IMR-90 (cell line): ENCODE measurements around the gene PTPRK. TPM values are rescaled to one million over a fixed set of nuclear protein-coding genes. Genes with fewer than 3 reads are reported as not detected.

Source experiments
- ATAC-seq: fragments of 200-7000 bp; cut with Tn5 transposase; 2 replicates; pipeline ENCODE4 v1.9.1; 2020; ENCODE audit warnings: low read depth, mild to moderate bottlenecking, moderate library complexity
- BruUV-seq: library from RNA; stranded (reverse); fragments of 400-500 nt; replicated peaks from 2 replicates; lab custom pipeline; 2021; lab: Mats Ljungman, UMichigan
- CTCF ChIA-PET: fragments of 300-600 bp; formaldehyde crosslinking; extraction: SDS; loops from one replicate; lab custom pipeline; 2021; ENCODE audit warnings: antibody characterized with exemption; lab: Yijun Ruan, JAX
- POLR2A ChIA-PET: fragments of 300-600 bp; sonication (Branson Sonifier 250); formaldehyde crosslinking; loops from one replicate; lab custom pipeline; 2022; ENCODE audit warnings: antibody characterized with exemption; ENCODE audit not compliant: unreplicated experiment; lab: Charles Lee
- DNase-seq: peaks from one replicate; pipeline ENCODE4 v3.0.0; 2013
- H2AFZ ChIP-seq: replicated peaks from 2 replicates; pipeline ENCODE3; 2013; ENCODE audit warnings: low read length, mild to moderate bottlenecking; ENCODE audit not compliant: poor library complexity
- H2AK5ac ChIP-seq: 2 replicates; pipeline ENCODE4 v1.6.1; 2013; ENCODE audit warnings: low read depth, low read length, inconsistent platforms
- H2AK9ac ChIP-seq: replicated peaks from 2 replicates; pipeline ENCODE3; 2013; ENCODE audit warnings: mild to moderate bottlenecking, low read depth, low read length, moderate library complexity; ENCODE audit not compliant: poor library complexity
- H2BK120ac ChIP-seq: 2 replicates; pipeline ENCODE4 v1.6.1; 2013; ENCODE audit warnings: low read depth, low read length, inconsistent platforms
- H2BK15ac ChIP-seq: 3 replicates; pipeline ENCODE4 v1.6.1; 2013; ENCODE audit warnings: low read depth, low read length, inconsistent platforms
- H2BK20ac ChIP-seq: 2 replicates; pipeline ENCODE4 v1.6.1; 2013; ENCODE audit warnings: low read depth, mild to moderate bottlenecking, inconsistent platforms, low read length, moderate library complexity
- H2BK5ac ChIP-seq: 2 replicates; pipeline ENCODE4 v1.6.1; 2013; ENCODE audit warnings: mild to moderate bottlenecking, low read depth, low read length, inconsistent platforms; ENCODE audit not compliant: poor library complexity, severe bottlenecking
- H3K14ac ChIP-seq: replicated peaks from 2 replicates; pipeline ENCODE4 v1.6.1; 2013; ENCODE audit warnings: low read depth, low read length, inconsistent platforms
- H3K18ac ChIP-seq: 2 replicates; pipeline ENCODE4 v1.6.1; 2013; ENCODE audit warnings: low read depth, low read length, control low read depth
- H3K23ac ChIP-seq: 2 replicates; pipeline ENCODE4 v1.6.1; 2013; ENCODE audit warnings: low read depth, low read length, inconsistent platforms
- H3K27ac ChIP-seq: 2 replicates; pipeline ENCODE4 v1.5.1; 2013; ENCODE audit warnings: mild to moderate bottlenecking, control low read depth, low read length; ENCODE audit not compliant: insufficient read depth
- H3K27me3 ChIP-seq: 2 replicates; pipeline ENCODE4 v1.6.1; 2013; ENCODE audit warnings: low read length; ENCODE audit not compliant: control insufficient read depth, insufficient read depth
- H3K36me3 ChIP-seq: 2 replicates; pipeline ENCODE4 v1.6.1; 2013; ENCODE audit warnings: low read length, mixed read lengths; ENCODE audit not compliant: control insufficient read depth, insufficient read depth
- H3K4ac ChIP-seq: 2 replicates; pipeline ENCODE4 v1.6.1; 2013; ENCODE audit warnings: low read depth, low read length, inconsistent platforms
- H3K4me1 ChIP-seq: 2 replicates; pipeline ENCODE4 v1.6.1; 2013; ENCODE audit warnings: low read length, mixed read lengths; ENCODE audit not compliant: control insufficient read depth, insufficient read depth
- H3K4me2 ChIP-seq: 2 replicates; pipeline ENCODE4 v1.6.1; 2013; ENCODE audit warnings: low read depth, mild to moderate bottlenecking, control low read depth, low read length, moderate library complexity
- H3K4me3 ChIP-seq: 2 replicates; pipeline ENCODE4 v1.5.1; 2013; ENCODE audit warnings: low read depth, mild to moderate bottlenecking, control low read depth, low read length, moderate library complexity; ENCODE audit not compliant: insufficient read depth
- H3K56ac ChIP-seq: 2 replicates; pipeline ENCODE4 v1.6.1; 2013; ENCODE audit warnings: low read length, inconsistent platforms; ENCODE audit not compliant: insufficient read depth; ENCODE audit errors: extremely low read depth
- H3K79me1 ChIP-seq, 2 experiments: 2 replicates each; pipeline ENCODE4 v1.6.1; 2013; ENCODE audit warnings: low read length in 2 of 2, inconsistent platforms in 1 of 2, low read depth in 1 of 2
- H3K9ac ChIP-seq: 2 replicates; pipeline ENCODE4 v1.6.1; 2013; ENCODE audit warnings: low read depth, low read length, control low read depth
- H3K9me1 ChIP-seq: 2 replicates; pipeline ENCODE4 v1.6.1; 2013; ENCODE audit warnings: low read length, inconsistent platforms; ENCODE audit not compliant: insufficient read depth
- H3K9me3 ChIP-seq: 2 replicates; pipeline ENCODE4 v1.6.1; 2013; ENCODE audit warnings: low read length; ENCODE audit not compliant: control insufficient read depth, insufficient read depth
- H4K20me1 ChIP-seq: 2 replicates; pipeline ENCODE4 v1.6.1; 2013; ENCODE audit warnings: low read length, inconsistent platforms; ENCODE audit not compliant: insufficient read depth
- H4K5ac ChIP-seq: 2 replicates; pipeline ENCODE4 v1.6.1; 2013; ENCODE audit warnings: mild to moderate bottlenecking, low read depth, low read length, control low read depth
- H4K8ac ChIP-seq, 2 experiments: 2 replicates each; pipeline ENCODE4 v1.6.1; 2013; ENCODE audit warnings: low read depth in 2 of 2, low read length in 2 of 2, control low read depth in 1 of 2, inconsistent platforms in 1 of 2
- H4K91ac ChIP-seq: 2 replicates; pipeline ENCODE4 v1.6.1; 2013; ENCODE audit warnings: low read depth, low read length, inconsistent platforms; ENCODE audit not compliant: insufficient read depth
- BHLHE40 ChIP-seq: fragments of 150-350 bp; IDR thresholded peaks from 2 replicates; pipeline ENCODE4 v1.6.1; 2016; ENCODE audit warnings: mild to moderate bottlenecking, low read depth, low read length
- CEBPB ChIP-seq: IDR thresholded peaks from 2 replicates; pipeline ENCODE4 v1.6.1; 2012; ENCODE audit warnings: low read depth, low read length, improper control_type of control experiment
- CHD1 ChIP-seq: IDR thresholded peaks from 2 replicates; pipeline ENCODE4 v1.6.1; 2012; ENCODE audit warnings: low read depth, low read length, improper control_type of control experiment
- CTCF ChIP-seq: conservative IDR thresholded peaks from 2 replicates; pipeline ENCODE4 v1.5.1; 2012; ENCODE audit warnings: mild to moderate bottlenecking, low read depth, low read length, improper control_type of control experiment
- ELK1 ChIP-seq: fragments of 150-350 bp; IDR thresholded peaks from 2 replicates; pipeline ENCODE4 v1.6.1; 2016; ENCODE audit warnings: low read depth, mild to moderate bottlenecking, low read length, moderate library complexity, borderline replicate concordance
- FOS ChIP-seq: fragments of 150-350 bp; IDR thresholded peaks from 2 replicates; pipeline ENCODE4 v1.6.1; 2016; ENCODE audit warnings: low read depth, low read length
- MXI1 ChIP-seq: IDR thresholded peaks from 2 replicates; pipeline ENCODE4 v1.6.1; 2012; ENCODE audit warnings: low read depth, mild to moderate bottlenecking, low read length, moderate library complexity, borderline replicate concordance
- NFE2L2 ChIP-seq: fragments of 150-350 bp; IDR thresholded peaks from 2 replicates; pipeline ENCODE4 v1.6.1; 2016; ENCODE audit warnings: low read depth, mild to moderate bottlenecking, low read length
- POLR2A ChIP-seq: IDR thresholded peaks from 2 replicates; pipeline ENCODE4 v1.6.1; 2012; ENCODE audit warnings: mild to moderate bottlenecking, low read depth, low read length
- RAD21 ChIP-seq: IDR thresholded peaks from 2 replicates; pipeline ENCODE4 v1.6.1; 2012; ENCODE audit warnings: low read length, improper control_type of control experiment
- RCOR1 ChIP-seq: IDR thresholded peaks from 2 replicates; pipeline ENCODE4 v1.6.1; 2012; ENCODE audit warnings: mild to moderate bottlenecking, low read length, improper control_type of control experiment; ENCODE audit not compliant: insufficient replicate concordance
- RFX5 ChIP-seq: IDR thresholded peaks from 2 replicates; pipeline ENCODE4 v1.8.0; 2012; ENCODE audit warnings: low read depth, mild to moderate bottlenecking, low read length, moderate library complexity
- SMC3 ChIP-seq: fragments of 150-350 bp; IDR thresholded peaks from 2 replicates; pipeline ENCODE4 v1.6.1; 2016; ENCODE audit warnings: low read depth, mild to moderate bottlenecking, antibody characterized with exemption, low read length, moderate library complexity
- dilution Hi-C: fragments of 300-500 bp; cut with HindIII; formaldehyde crosslinking; loops from one replicate; pipeline ENCODE4 v1.14.3; 2018; ENCODE audit warnings: low sequenced_read_pairs; ENCODE audit not compliant: unreplicated experiment
- in situ Hi-C: fragments of 300-500 bp; cut with MboI; formaldehyde crosslinking; loops from 3 replicates; pipeline ENCODE4 v1.14.3; 2019; ENCODE audit warnings: low sequenced_read_pairs, inconsistent platforms, mixed read lengths
- intact Hi-C: fragments of 100-400 bp; cut with micrococcal nuclease; formaldehyde crosslinking; loops from 2 replicates; pipeline ENCODE4 v1.10.0; 2022
- polyA plus RNA-seq, 3 experiments: library from polyadenylated mRNA; depleted of rRNA; stranded (reverse); fragments of >200 nt; gene quantifications; 2 replicates each; pipeline ENCODE4 v1.2.3, GENCODE V29; 2012; ENCODE audit warnings: low replicate concordance in 1 of 3
- total RNA-seq: library from RNA; depleted of rRNA; stranded (reverse); fragments of >200 nt; gene quantifications from 2 replicates; pipeline ENCODE4 v1.2.3, GENCODE V29; 2012

PTPRK gene
- total and polyA plus RNA-seq, 2 of the 4 experiments (the other 2 are of a cell fraction) = 18.0 to 80.8 TPM

GRCh38 chr6:128422200-128422599 is 98.2 kb downstream of the PTPRK start:
- Histone ChIP-seq H3K27me3 (no peaks in the 10 kb centered on the region), H3K4ac (no peak overlapping the region), H4K5ac (no peak overlapping the region), H3K4me2 (no peak overlapping the region), H3K27ac (no peak overlapping the region), H2AK9ac (no peak overlapping the region), H3K9me1 (peaks cover 4% of the 10 kb centered on the region; the same call in 1 of the 2 replicates), H3K9me3 (peaks cover 5% of the 10 kb centered on the region; the same call in 1 of the 2 replicates), H2BK5ac (no peak overlapping the region), H2BK15ac (no peak overlapping the region), H3K9ac (no peak overlapping the region), H3K23ac (no peak overlapping the region), H2BK20ac (no peak overlapping the region), H3K36me3 (peaks cover 5% of the 10 kb centered on the region; the same call in 1 of the 2 replicates), H3K18ac (no peak overlapping the region), H2AK5ac (no peak overlapping the region), H3K14ac (no peak overlapping the region), H2AFZ (no peak overlapping the region), H3K4me1 (no peaks in the 10 kb centered on the region), H3K79me1 (peaks cover 21 to 60% of the 10 kb centered on the region in 2 experiments), H4K91ac (no peak overlapping the region), H3K4me3 (no peak overlapping the region), H4K20me1 (peaks cover 8% of the 10 kb centered on the region; the same call in 1 of the 2 replicates), H2BK120ac (no peak overlapping the region), H3K56ac (no peak overlapping the region), H4K8ac (no peak overlapping the region)
- intact Hi-C loops = no loop called here
- in situ Hi-C loops = no loop called here
- BruUV-seq = no TSS peak
- DNase-seq = no peak
- TF ChIP-seq FOS (no peak), ELK1 (no peak), RFX5 (no peak), CEBPB (no peak), MXI1 (no peak), BHLHE40 (no peak), SMC3 (no peak), RCOR1 (no peak), NFE2L2 (no peak), CTCF (no peak), POLR2A (no peak), RAD21 (no peak), CHD1 (no peak)
- ATAC-seq = no peak
- POLR2A ChIA-PET = no interaction called here
- dilution Hi-C loops = no loop called here
- CTCF ChIA-PET = no interaction called here
